CD14-positive monocyte (primary cell): ENCODE results near the gene ADGB. TPM values are rescaled to one million over a fixed set of nuclear protein-coding genes. Genes with fewer than 3 reads are reported as not detected.

ENCODE experiments used
- DNase-seq, 3 donors: peaks; one replicate each; pipeline ENCODE4 v3.0.0-alpha.2; 2011 to 2022
- H2AFZ ChIP-seq: 2 replicates; pipeline ENCODE4 v1.6.0; 2012; ENCODE audit warnings: mild to moderate bottlenecking, low read depth, low read length, inconsistent platforms; ENCODE audit not compliant: insufficient read depth, poor library complexity, severe bottlenecking
- H3K27ac ChIP-seq, 2 donors: 1 replicate in 1 of 2; 2 replicates in 1 of 2; pipeline ENCODE4 v1.5.1; 2012 to 2013; ENCODE audit warnings: low read length in 2 of 2, control low read depth in 1 of 2, inconsistent platforms in 1 of 2, low read depth in 1 of 2, mild to moderate bottlenecking in 1 of 2
- H3K27me3 ChIP-seq, 2 donors: one replicate each; pipeline versions ENCODE4 v1.6.0 to v1.6.1; 2011 to 2013; ENCODE audit warnings: low read length in 2 of 2; ENCODE audit not compliant: control insufficient read depth in 2 of 2, insufficient read depth in 2 of 2
- H3K36me3 ChIP-seq, 2 donors: replicated peaks in 1 of 2; 1 replicate in 1 of 2; 2 replicates in 1 of 2; pipeline versions ENCODE4 v1.5.1 to v1.6.1; 2012 to 2013; ENCODE audit warnings: low read length in 2 of 2, control low read depth in 1 of 2, inconsistent platforms in 1 of 2, mild to moderate bottlenecking in 1 of 2; ENCODE audit not compliant: insufficient read depth in 2 of 2, control insufficient read depth in 1 of 2
- H3K4me1 ChIP-seq, 2 donors: 1 replicate in 1 of 2; 2 replicates in 1 of 2; pipeline versions ENCODE4 v1.5.1 to v1.6.1; 2012 to 2013; ENCODE audit warnings: low read length in 2 of 2, control low read depth in 1 of 2, inconsistent platforms in 1 of 2, mild to moderate bottlenecking in 1 of 2, moderate library complexity in 1 of 2; ENCODE audit not compliant: insufficient read depth in 2 of 2, control insufficient read depth in 1 of 2
- H3K4me2 ChIP-seq: replicated peaks from 2 replicates; pipeline ENCODE3; 2012; ENCODE audit warnings: low read length, moderate library complexity, mild to moderate bottlenecking; ENCODE audit not compliant: poor library complexity, severe bottlenecking; ENCODE audit errors: extremely low read depth
- H3K4me3 ChIP-seq, 3 experiments: fragments of 200-600 bp in 1 of 3; sonication (generic) in 1 of 3; replicated peaks in 1 of 3; 1 replicate in 2 of 3; 2 replicates in 1 of 3; pipeline ENCODE4 v1.5.1; 2011 to 2013; ENCODE audit warnings: low read length in 3 of 3, mild to moderate bottlenecking in 3 of 3, control low read depth in 2 of 3, low read depth in 2 of 3, inconsistent platforms in 1 of 3, moderate library complexity in 1 of 3
- H3K79me2 ChIP-seq: 2 replicates; pipeline ENCODE4 v1.6.0; 2012; ENCODE audit warnings: mild to moderate bottlenecking, control low read depth, inconsistent platforms, low read length, moderate library complexity; ENCODE audit not compliant: insufficient read depth
- H3K9ac ChIP-seq: 2 replicates; pipeline ENCODE4 v1.6.0; 2017; ENCODE audit warnings: low read length, mild to moderate bottlenecking; ENCODE audit not compliant: insufficient read depth, poor library complexity, severe bottlenecking
- H3K9me3 ChIP-seq, 2 donors: replicated peaks in 1 of 2; 1 replicate in 1 of 2; 2 replicates in 1 of 2; pipeline versions ENCODE4 v1.5.1 to v1.6.1; 2012 to 2013; ENCODE audit warnings: low read length in 2 of 2, control low read depth in 1 of 2; ENCODE audit not compliant: control insufficient read depth in 1 of 2, insufficient read depth in 1 of 2
- H4K20me1 ChIP-seq: 2 replicates; pipeline ENCODE4 v1.6.0; 2012; ENCODE audit warnings: mild to moderate bottlenecking, low read length, control low read depth, moderate library complexity; ENCODE audit not compliant: insufficient read depth
- H3K27ac Mint-ChIP-seq, 7 donors: one replicate each; pipeline ENCODE4 v1.8.0; 2020; ENCODE audit warnings: mild to moderate bottlenecking in 7 of 7, mixed read lengths in 7 of 7, moderate library complexity in 6 of 7, inconsistent platforms in 2 of 7
- H3K27me3 Mint-ChIP-seq, 3 donors: one replicate each; pipeline ENCODE4 v1.8.0; 2021 to 2022; ENCODE audit warnings: low read depth in 3 of 3, mild to moderate bottlenecking in 3 of 3, mixed read lengths in 3 of 3, moderate library complexity in 3 of 3, inconsistent platforms in 1 of 3
- H3K36me3 Mint-ChIP-seq, 2 donors: one replicate each; pipeline ENCODE4 v1.8.0; 2020; ENCODE audit warnings: mixed read lengths in 2 of 2, inconsistent platforms in 1 of 2, mild to moderate bottlenecking in 1 of 2
- H3K4me1 Mint-ChIP-seq: one replicate; pipeline ENCODE4 v1.8.0; 2020; ENCODE audit warnings: mild to moderate bottlenecking, mixed read lengths
- H3K4me3 Mint-ChIP-seq, 2 donors: one replicate each; pipeline ENCODE4 v1.8.0; 2020; ENCODE audit warnings: mild to moderate bottlenecking in 2 of 2, mixed read lengths in 2 of 2, moderate library complexity in 1 of 2
- H3K9me3 Mint-ChIP-seq, 7 donors: one replicate each; pipeline ENCODE4 v1.8.0; 2020 to 2022; ENCODE audit warnings: mixed read lengths in 7 of 7, mild to moderate bottlenecking in 6 of 7, moderate library complexity in 6 of 7, inconsistent platforms in 2 of 7
- CTCF ChIP-seq: fragments of 200-600 bp; IDR thresholded peaks from one replicate; pipeline ENCODE4 v1.8.0; 2022; ENCODE audit warnings: antibody characterized with exemption, mild to moderate bottlenecking
- WGBS: methylation state at CpG from one replicate; pipeline ENCODE4 v1.1.5; 2013; ENCODE audit warnings: missing lambda C conversion rate; ENCODE audit not compliant: insufficient coverage; 5-methylcytosine and 5-hydroxymethylcytosine counted together
- intact Hi-C, 2 donors: fragments of 100-400 bp; cut with micrococcal nuclease; formaldehyde crosslinking; loops; one replicate each; pipeline versions ENCODE4 v1.15.0 to v1.15.1; 2023
- polyA plus RNA-seq, 3 donors: library from polyadenylated mRNA; depleted of rRNA in 1 of 3; unstranded in 2 of 3; stranded (reverse) in 1 of 3; fragments of 300-500 nt in 2 of 3; fragments of >200 nt in 1 of 3; fragmentation: Illumina TruSeq in 2 of 3; gene quantifications; 1 replicate in 2 of 3; 2 replicates in 1 of 3; pipeline ENCODE4 v1.2.3, GENCODE V29; 2012 to 2021

Gene ADGB
- polyA plus RNA-seq, 3 donors, result 0.01 TPM; not detected in 2

GRCh38 chr6:146840216-146840615, 241.4 kb downstream of the ADGB start:
- Histone ChIP-seq H3K4me1 (no peaks in the 10 kb centered on the region), H3K27me3 (no peaks in the 10 kb centered on the region), H2AFZ (no peak overlapping the region), H4K20me1 (no peaks in the 10 kb centered on the region), H3K9ac (no peak overlapping the region), H3K4me2 (no peak overlapping the region), H3K27ac (no peak overlapping the region), H3K9me3 (peaks cover 0 to 9% of the 10 kb centered on the region in 2 donors), H3K79me2 (no peaks in the 10 kb centered on the region), H3K36me3 (no peaks in the 10 kb centered on the region), H3K4me3 (no peak overlapping the region)
- no peaks in the 10 kb centered on the region for H3K36me3 Mint-ChIP-seq
- peaks cover 2 to 10% (median 4%) of the 10 kb centered on the region in 7 donors for H3K9me3 Mint-ChIP-seq
- no CpG with 5 or more reads among the region's 1 CpG for WGBS
- H3K4me1 Mint-ChIP-seq, result no peaks in the 10 kb centered on the region
- intact Hi-C loops, result no loop called here
- no peak overlapping the region for H3K4me3 Mint-ChIP-seq
- no peak for DNase-seq
- H3K27me3 Mint-ChIP-seq, result no peaks in the 10 kb centered on the region
- TF ChIP-seq CTCF, result no peak
- no peak overlapping the region for H3K27ac Mint-ChIP-seq

GRCh38 chr6:146840641-146841040, 241.9 kb downstream of the ADGB start:
- H3K4me3 ChIP-seq, result no peak overlapping the region
- H3K9me3 Mint-ChIP-seq, result peaks cover 3 to 10% (median 6%) of the 10 kb centered on the region in 7 donors
- H3K27ac ChIP-seq, result no peak overlapping the region
- no peaks in the 10 kb centered on the region for H4K20me1 ChIP-seq
- H3K9me3 ChIP-seq, result peaks cover 0 to 12% of the 10 kb centered on the region in 2 donors
- H3K79me2 ChIP-seq, result no peaks in the 10 kb centered on the region
- H3K27me3 Mint-ChIP-seq, result no peaks in the 10 kb centered on the region
- no peak for DNase-seq
- WGBS, result no CpG with 5 or more reads among the region's 3 CpGs
- H3K27me3 ChIP-seq, result no peaks in the 10 kb centered on the region
- H3K36me3 Mint-ChIP-seq, result no peaks in the 10 kb centered on the region
- no peak overlapping the region for H3K4me3 Mint-ChIP-seq
- TF ChIP-seq CTCF, result no peak
- no peak overlapping the region for H3K4me2 ChIP-seq
- H2AFZ ChIP-seq, result no peak overlapping the region
- no peaks in the 10 kb centered on the region for H3K36me3 ChIP-seq
- H3K27ac Mint-ChIP-seq, result no peak overlapping the region
- intact Hi-C loops, result no loop called here
- H3K4me1 ChIP-seq, result no peaks in the 10 kb centered on the region
- H3K9ac ChIP-seq, result no peak overlapping the region
- H3K4me1 Mint-ChIP-seq, result no peaks in the 10 kb centered on the region
